Activated naive CD4-positive, alpha-beta T cell treated with anti-CD3 and anti-CD28 coated beads, Interleukin-2, amount 10 ng/mL, durations not matched to agents 7 days and 5 days (primary cell): ENCODE measurements around the gene SLC9A1.
"Not testable (repeated sequence)": the region's sequence is repeated elsewhere in the genome, so short reads cannot be mapped to it uniquely, and the experiment has no call there.

Experiments
- CTCF ChIA-PET: fragments of 350-600 bp; sonication (Branson Sonifier 250); formaldehyde crosslinking; loops from one replicate; lab custom pipeline; 2021; ENCODE audit warnings: antibody characterized with exemption; lab: Charles Lee
- DNase-seq: peaks from one replicate; pipeline ENCODE4 v3.0.0-alpha.2; 2020
- H3K27ac Mint-ChIP-seq: one replicate; pipeline ENCODE4 v1.8.0; 2021; ENCODE audit warnings: mild to moderate bottlenecking, moderate library complexity, mixed read lengths
- H3K27me3 Mint-ChIP-seq: one replicate; pipeline ENCODE4 v1.8.0; 2021; ENCODE audit warnings: mild to moderate bottlenecking, mixed read lengths
- H3K36me3 Mint-ChIP-seq: one replicate; pipeline ENCODE4 v1.8.0; 2021; ENCODE audit warnings: mixed read lengths
- H3K4me1 Mint-ChIP-seq: one replicate; pipeline ENCODE4 v1.8.0; 2021; ENCODE audit warnings: mixed read lengths
- H3K4me3 Mint-ChIP-seq: one replicate; pipeline ENCODE4 v1.8.0; 2021; ENCODE audit warnings: mild to moderate bottlenecking, moderate library complexity, mixed read lengths
- H3K9me3 Mint-ChIP-seq: one replicate; pipeline ENCODE4 v1.8.0; 2021; ENCODE audit warnings: mixed read lengths

SLC9A1 gene

DNA sequence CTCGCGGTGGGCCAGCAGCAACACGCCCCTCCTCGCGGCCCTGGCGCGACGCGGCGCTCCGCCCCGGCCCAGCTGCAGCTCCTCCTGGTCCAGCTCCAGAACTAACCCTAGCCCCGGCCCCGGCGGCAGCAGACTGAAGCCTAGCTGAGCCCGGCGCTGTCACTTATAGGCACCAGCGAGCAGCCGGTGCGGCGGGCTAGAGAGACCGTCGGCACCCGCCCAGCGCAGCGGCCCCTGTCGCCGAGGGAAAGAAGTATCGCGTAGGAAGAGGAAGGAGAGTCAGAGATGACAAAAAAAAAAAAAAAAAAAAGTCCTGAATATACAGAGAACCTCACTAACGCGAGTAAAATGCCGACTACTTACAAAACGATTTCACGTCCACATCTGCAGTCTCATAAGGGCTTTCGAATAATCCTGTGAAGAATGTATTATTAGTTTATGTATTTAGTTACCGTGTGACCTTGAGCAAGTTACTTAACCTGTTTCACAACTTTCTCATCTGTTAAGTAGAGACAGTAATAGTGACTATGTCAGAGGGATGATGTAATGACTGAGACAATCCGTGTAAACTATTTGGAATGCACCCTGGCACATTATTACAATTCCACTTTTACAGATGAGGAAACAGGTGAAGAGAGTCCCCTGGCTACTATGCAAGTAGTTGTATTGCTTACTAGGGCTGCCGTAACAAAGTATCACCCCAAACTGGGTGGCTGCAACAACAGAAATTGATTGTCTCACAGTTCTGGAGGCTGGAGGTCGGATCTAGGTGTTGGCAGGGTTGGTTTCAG, at the start of gene SLC9A1:
Gene SLC9A1 (minus strand): TSS at position 135 of the 791 bp plus-strand sequence. CDS start 791 bp downstream, outside the sequence.
- CTCF ChIA-PET = interaction anchor here (0.6 to 1.7 kb wide), 13 partner anchors 9 to 56 kb away, joined by 3 to 7 read pairs (median 4); no protein-coding TSS in a partner anchor
- Mint-ChIP-seq H3K9me3 (no peaks in the 10 kb centered on the region), H3K27me3 (no peaks in the 10 kb centered on the region), H3K4me3 (peak within 1 kb of the TSS; percentile 86), H3K27ac (peak within 1 kb of the TSS; percentile 98), H3K36me3 (peaks cover 12% of the 10 kb centered on the region), H3K4me1 (peaks cover 50% of the 10 kb centered on the region)
- DNase-seq = peak; percentile 93

GRCh38 chr1:27203946-27204345, 49.0 kb upstream of the SLC9A1 start:
- no peak overlapping the region for H3K4me3 Mint-ChIP-seq
- H3K9me3 Mint-ChIP-seq = no peaks in the 10 kb centered on the region
- H3K36me3 Mint-ChIP-seq = no peaks in the 10 kb centered on the region
- no peak for DNase-seq
- no peaks in the 10 kb centered on the region for H3K4me1 Mint-ChIP-seq
- peaks cover 17% of the 10 kb centered on the region for H3K27me3 Mint-ChIP-seq
- H3K27ac Mint-ChIP-seq = no peak overlapping the region
- CTCF ChIA-PET = interaction anchor here (0.9 kb wide), 1 partner anchor 80 kb away, joined by 3 read pairs; no protein-coding TSS in a partner anchor

DNA sequence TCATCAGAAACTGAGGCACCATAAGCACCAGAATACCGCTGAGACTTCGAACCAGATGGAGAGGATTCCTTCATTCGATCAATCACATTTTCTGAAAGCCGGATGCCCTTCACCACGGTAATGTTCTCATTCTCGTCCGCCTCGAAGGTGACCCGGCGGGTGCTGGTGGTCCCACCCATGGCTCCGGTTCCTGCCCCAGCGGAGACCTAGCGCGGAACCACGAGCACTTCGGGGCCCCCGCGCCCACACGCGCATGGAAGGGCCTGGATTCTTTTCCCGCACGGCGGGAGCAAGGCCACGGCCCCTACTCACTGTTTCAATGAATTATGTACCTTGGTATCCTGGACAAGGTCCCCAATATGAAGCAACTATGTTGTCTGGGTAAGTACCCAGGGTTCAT, 46.4 kb upstream of the SLC9A1 start:
- H3K4me3 Mint-ChIP-seq = no peak overlapping the region
- H3K36me3 Mint-ChIP-seq = no peaks in the 10 kb centered on the region
- CTCF ChIA-PET = interaction anchor here (4.8 kb wide), 1 partner anchor 80 kb away, joined by 47 read pairs; no protein-coding TSS in a partner anchor
- H3K9me3 Mint-ChIP-seq = no peaks in the 10 kb centered on the region
- peaks cover 15% of the 10 kb centered on the region for H3K27me3 Mint-ChIP-seq
- peaks cover 3% of the 10 kb centered on the region for H3K4me1 Mint-ChIP-seq
- H3K27ac Mint-ChIP-seq = no peak overlapping the region
- no peak for DNase-seq

- CTCF ChIA-PET = no interaction called here
- DNase-seq = no peak
- Mint-ChIP-seq H3K27ac (no peak overlapping the region), H3K27me3 (peaks cover 21% of the 10 kb centered on the region), H3K36me3 (no peaks in the 10 kb centered on the region), H3K4me3 (no peak overlapping the region), H3K4me1 (peaks cover 3% of the 10 kb centered on the region), H3K9me3 (no peaks in the 10 kb centered on the region)
Observed at GRCh38 chr1:27193194-27193593, 38.3 kb upstream of the SLC9A1 start.

GRCh38 chr1:27192039-27192529, 37.2 kb upstream of the SLC9A1 start:
- no peak for DNase-seq
- CTCF ChIA-PET = no interaction called here

DNA sequence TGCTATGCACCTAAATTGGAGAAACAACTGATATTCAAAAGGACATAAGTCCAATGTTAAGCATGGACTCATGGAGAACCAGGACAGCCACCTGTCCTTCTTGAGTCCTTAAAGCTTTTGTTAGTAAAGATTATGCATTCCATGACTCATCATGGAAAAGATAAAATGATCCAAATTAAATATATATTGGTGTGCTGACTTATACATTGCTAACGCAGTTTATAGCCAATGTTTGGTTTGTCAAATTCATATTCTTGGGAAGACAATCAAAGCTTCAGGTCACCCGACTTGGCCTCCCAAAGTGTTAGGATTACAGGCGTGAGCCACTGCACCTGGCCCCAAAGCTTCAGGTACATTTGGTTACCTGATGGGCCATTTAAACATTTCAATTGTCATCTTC, 29.7 kb upstream of the SLC9A1 start:
- DNase-seq, H3K27me3 Mint-ChIP-seq, H3K36me3 Mint-ChIP-seq, H3K27ac Mint-ChIP-seq, CTCF ChIA-PET, H3K4me1 Mint-ChIP-seq, H3K4me3 Mint-ChIP-seq: not testable (repeated sequence)
- H3K9me3 Mint-ChIP-seq = peaks cover 12% of the 10 kb centered on the region

More at GRCh38 chr1:27192039-27192529, 37.2 kb upstream of the SLC9A1 start:
- Mint-ChIP-seq H3K4me1 (no peaks in the 10 kb centered on the region), H3K27ac (no peak overlapping the region), H3K27me3 (peaks cover 21% of the 10 kb centered on the region), H3K4me3 (no peak overlapping the region), H3K36me3 (no peaks in the 10 kb centered on the region), H3K9me3 (no peaks in the 10 kb centered on the region)

DNA sequence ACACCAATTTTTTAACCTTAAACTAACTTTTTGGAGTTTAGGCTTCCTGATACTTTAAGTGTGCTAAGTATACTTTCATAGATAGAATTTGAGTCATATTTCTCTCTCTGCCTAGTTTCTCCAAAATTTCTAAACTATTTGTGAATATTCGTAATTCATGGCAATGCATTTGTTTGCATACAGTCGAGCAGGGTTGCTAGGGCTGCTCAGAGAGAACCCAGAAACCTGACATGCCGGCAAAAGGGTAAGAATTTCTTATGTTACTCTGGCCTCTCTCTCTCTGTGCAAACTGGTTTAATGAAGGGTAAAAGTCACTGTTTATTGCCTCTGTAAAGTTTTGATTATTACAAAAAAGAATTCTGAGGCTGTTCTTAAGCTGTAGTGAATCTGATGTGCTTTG, 25.1 kb upstream of the SLC9A1 start:
- Mint-ChIP-seq H3K9me3 (peaks cover 15% of the 10 kb centered on the region), H3K27ac (no peak overlapping the region), H3K27me3 (peaks cover 5% of the 10 kb centered on the region), H3K4me3 (no peak overlapping the region), H3K4me1 (no peaks in the 10 kb centered on the region), H3K36me3 (no peaks in the 10 kb centered on the region)
- CTCF ChIA-PET = no interaction called here
- no peak for DNase-seq

DNA sequence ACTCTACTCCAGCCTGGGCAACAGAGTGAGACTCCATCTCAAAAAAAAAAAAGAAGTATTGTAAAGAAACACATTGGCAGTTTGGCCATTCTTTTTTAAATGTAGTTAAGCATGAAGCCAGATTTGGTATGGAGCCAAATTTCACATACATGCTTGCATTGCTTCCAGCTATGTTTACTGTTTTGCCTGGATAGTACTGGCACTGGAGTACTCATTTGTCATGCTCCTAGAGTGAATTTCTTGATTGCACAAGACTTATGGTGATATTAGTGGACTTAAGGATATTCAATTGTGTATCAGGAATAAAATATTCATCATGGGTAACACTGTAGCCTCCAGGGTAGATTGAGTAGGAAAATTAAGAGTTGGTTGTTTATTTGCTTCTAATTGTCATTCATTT, 24.5 kb upstream of the SLC9A1 start:
- CTCF ChIA-PET = interaction anchor here (1.6 kb wide), 1 partner anchor 68 kb away, joined by 3 read pairs; no protein-coding TSS in a partner anchor
- Mint-ChIP-seq H3K9me3 (peaks cover 15% of the 10 kb centered on the region), H3K27ac (no peak overlapping the region), H3K4me1 (no peaks in the 10 kb centered on the region), H3K4me3 (no peak overlapping the region), H3K36me3 (no peaks in the 10 kb centered on the region), H3K27me3 (peaks cover 5% of the 10 kb centered on the region)
- DNase-seq = no peak

GRCh38 chr1:27176954-27177353, 22.0 kb upstream of the SLC9A1 start:
- no peak overlapping the region for H3K27ac Mint-ChIP-seq
- no peaks in the 10 kb centered on the region for H3K36me3 Mint-ChIP-seq
- no peaks in the 10 kb centered on the region for H3K4me1 Mint-ChIP-seq
- H3K27me3 Mint-ChIP-seq = peaks cover 5% of the 10 kb centered on the region
- H3K4me3 Mint-ChIP-seq = no peak overlapping the region
- CTCF ChIA-PET = no interaction called here
- peaks cover 9% of the 10 kb centered on the region for H3K9me3 Mint-ChIP-seq
- no peak for DNase-seq

- no peak for DNase-seq
- Mint-ChIP-seq H3K36me3 (no peaks in the 10 kb centered on the region), H3K27ac (no peak overlapping the region), H3K4me1 (no peaks in the 10 kb centered on the region), H3K27me3 (peaks cover 5% of the 10 kb centered on the region), H3K9me3 (peaks cover 9% of the 10 kb centered on the region), H3K4me3 (no peak overlapping the region)
- CTCF ChIA-PET = no interaction called here
Observed at GRCh38 chr1:27176323-27176722, 21.4 kb upstream of the SLC9A1 start.

GRCh38 chr1:27172992-27173391, 18.1 kb upstream of the SLC9A1 start:
- not testable (repeated sequence) for H3K36me3 Mint-ChIP-seq, H3K4me1 Mint-ChIP-seq, H3K27me3 Mint-ChIP-seq, H3K4me3 Mint-ChIP-seq, H3K27ac Mint-ChIP-seq, H3K9me3 Mint-ChIP-seq, DNase-seq
- CTCF ChIA-PET = interaction anchor here (1.0 kb wide), 1 partner anchor 25 kb away, joined by 3 read pairs; no protein-coding TSS in a partner anchor

DNA sequence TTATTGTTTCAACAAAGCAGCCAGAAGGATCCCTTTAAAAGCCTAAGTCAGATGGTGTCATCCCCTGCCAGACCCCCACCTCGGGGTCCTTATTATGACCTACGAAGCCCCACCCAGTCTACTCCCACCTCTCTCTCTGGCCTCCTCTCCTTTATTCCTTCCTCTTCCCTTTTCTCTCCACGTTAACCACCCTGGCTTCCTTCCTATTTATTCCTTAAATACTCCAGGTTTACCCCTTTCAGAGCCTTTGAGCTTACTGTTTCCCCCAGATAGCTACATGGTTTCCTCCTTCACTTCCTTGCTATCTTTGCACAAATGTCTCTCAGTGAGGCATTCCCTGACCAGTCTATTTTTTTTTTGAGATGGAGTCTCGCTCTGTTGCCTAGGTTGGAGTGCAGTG, 12.0 kb upstream of the SLC9A1 start:
- peaks cover 4% of the 10 kb centered on the region for H3K27me3 Mint-ChIP-seq
- no peak overlapping the region for H3K27ac Mint-ChIP-seq
- H3K4me1 Mint-ChIP-seq = peaks cover 7% of the 10 kb centered on the region
- no peaks in the 10 kb centered on the region for H3K9me3 Mint-ChIP-seq
- CTCF ChIA-PET = no interaction called here
- H3K36me3 Mint-ChIP-seq = no peaks in the 10 kb centered on the region
- DNase-seq = no peak
- H3K4me3 Mint-ChIP-seq = no peak overlapping the region

DNA sequence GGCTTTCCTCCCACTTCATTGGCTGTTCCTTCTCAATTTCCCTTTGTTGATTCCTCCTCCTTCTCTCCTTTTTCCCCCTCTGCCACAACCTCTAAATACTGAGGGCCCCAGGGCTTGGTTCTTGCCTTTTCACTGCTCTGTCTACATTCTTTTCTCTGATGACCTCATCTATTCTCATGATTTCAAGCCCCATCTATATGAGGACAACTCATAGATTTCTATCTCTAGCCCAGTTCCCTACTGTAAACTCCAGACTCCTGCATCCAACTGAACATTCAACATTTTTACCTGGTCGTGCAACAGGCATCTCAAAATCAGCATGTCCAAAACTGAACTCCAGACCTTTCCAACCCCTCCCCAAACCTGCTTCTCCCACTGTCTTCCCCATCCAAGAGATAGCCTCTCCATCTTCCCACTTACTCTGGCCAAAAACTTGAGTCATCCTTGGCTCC, 11.5 kb upstream of the SLC9A1 start:
- Mint-ChIP-seq H3K4me1 (peaks cover 13% of the 10 kb centered on the region), H3K9me3 (no peaks in the 10 kb centered on the region), H3K27ac (no peak overlapping the region), H3K4me3 (no peak overlapping the region), H3K36me3 (peaks cover 1% of the 10 kb centered on the region), H3K27me3 (peaks cover 4% of the 10 kb centered on the region)
- CTCF ChIA-PET = no interaction called here
- no peak for DNase-seq

- Mint-ChIP-seq H3K9me3 (no peaks in the 10 kb centered on the region), H3K4me1 (peaks cover 17% of the 10 kb centered on the region), H3K36me3 (peaks cover 1% of the 10 kb centered on the region), H3K27ac (no peak overlapping the region), H3K4me3 (no peak overlapping the region), H3K27me3 (no peaks in the 10 kb centered on the region)
- no peak for DNase-seq
- CTCF ChIA-PET = interaction anchor here (0.7 to 1.3 kb wide), 2 partner anchors 117 to 119 kb away, joined by 3 read pairs; no protein-coding TSS in a partner anchor
Observed at GRCh38 chr1:27163093-27163492, 8.2 kb upstream of the SLC9A1 start.
